OCI-LY3 (cell line): ENCODE measurements around the gene CCSER2.

Experiments used
- H2AFZ ChIP-seq: fragments of 200-600, 300-600 bp; shearing (Covaris generic); 2 replicates; pipeline ENCODE4 v1.6.0; 2014; ENCODE audit warnings: antibody characterized with exemption, low read depth, low read length
- H3K27ac ChIP-seq: fragments of 200-600, 300-600 bp; sonication (generic); 2 replicates; pipeline ENCODE4 v1.5.1; 2014; ENCODE audit warnings: mild to moderate bottlenecking, low read length, moderate library complexity, mixed read lengths
- H3K27me3 ChIP-seq: fragments of 200-600, 300-600 bp; sonication (generic); 2 replicates; pipeline ENCODE4 v1.6.1; 2014; ENCODE audit warnings: low read depth, low read length, mixed read lengths
- H3K36me3 ChIP-seq: fragments of 200-600, 300-600 bp; sonication (generic); replicated peaks from 2 replicates; pipeline ENCODE3; 2014; ENCODE audit warnings: low read depth, low read length, mixed read lengths
- H3K4me1 ChIP-seq: fragments of 300-600, 200-600 bp; sonication (generic); 2 replicates; pipeline ENCODE4 v1.6.1; 2014; ENCODE audit warnings: low read length, mixed read lengths
- H3K4me2 ChIP-seq: fragments of 200-600, 300-600 bp; sonication (generic); 2 replicates; pipeline ENCODE4 v1.6.1; 2014; ENCODE audit warnings: low read length, mixed read lengths
- H3K4me3 ChIP-seq: fragments of 300-600, 200-600 bp; sonication (generic); 2 replicates; pipeline ENCODE4 v1.5.1; 2014; ENCODE audit warnings: antibody characterized with exemption, mild to moderate bottlenecking, low read length, moderate library complexity
- H3K79me2 ChIP-seq: fragments of 300-600, 200-600 bp; shearing (Covaris generic); 2 replicates; pipeline ENCODE4 v1.6.1; 2014; ENCODE audit warnings: mild to moderate bottlenecking, low read length, mixed read lengths
- H3K9ac ChIP-seq: fragments of 300-600, 200-600 bp; shearing (Covaris generic); 2 replicates; pipeline ENCODE4 v1.6.0; 2014; ENCODE audit warnings: mild to moderate bottlenecking, low read length, moderate library complexity
- H3K9me3 ChIP-seq: fragments of 200-600, 300-600 bp; shearing (Covaris generic); 2 replicates; pipeline ENCODE4 v1.6.1; 2014; ENCODE audit warnings: low read length, mixed read lengths; ENCODE audit not compliant: insufficient read depth
- H4K20me1 ChIP-seq: fragments of 200-600, 300-600 bp; sonication (generic); 2 replicates; pipeline ENCODE4 v1.6.1; 2016; ENCODE audit warnings: low read length, mixed read lengths; ENCODE audit not compliant: insufficient read depth
- CTCF ChIP-seq: fragments of 200-600, 300-600 bp; sonication (generic); IDR thresholded peaks from 2 replicates; pipeline ENCODE4 v1.5.1; 2014; ENCODE audit warnings: antibody characterized with exemption, low read length, low read depth
- EZH2phosphoT487 ChIP-seq: fragments of 200-600 bp; shearing (Covaris generic); IDR thresholded peaks from 2 replicates; pipeline ENCODE4 v1.6.1; 2018; ENCODE audit warnings: antibody characterized with exemption, mixed run types, low read depth

The CCSER2 gene

GRCh38 chr10:84341538-84341856 is 13.1 kb downstream of the CCSER2 start:
- no peak overlapping the region for H3K4me2 ChIP-seq
- TF ChIP-seq CTCF (0 out of 2 replicates have a peak, but pooled peaks have one; percentile 11), EZH2phosphoT487 (no peak)
- no peak overlapping the region for H3K9ac ChIP-seq
- no peak overlapping the region for H3K4me3 ChIP-seq
- no peak overlapping the region for H2AFZ ChIP-seq
- H3K79me2 ChIP-seq, result peaks cover 29% of the 10 kb centered on the region
- H3K36me3 ChIP-seq, result no peaks in the 10 kb centered on the region
- no peaks in the 10 kb centered on the region for H3K4me1 ChIP-seq
- H3K9me3 ChIP-seq, result no peaks in the 10 kb centered on the region
- H3K27me3 ChIP-seq, result no peaks in the 10 kb centered on the region
- no peak overlapping the region for H3K27ac ChIP-seq
- H4K20me1 ChIP-seq, result peaks cover 24% of the 10 kb centered on the region

- H3K36me3 ChIP-seq, result no peaks in the 10 kb centered on the region
- no peak overlapping the region for H2AFZ ChIP-seq
- peaks cover 21% of the 10 kb centered on the region; the same call in 1 of the 2 replicates for H4K20me1 ChIP-seq
- H3K27ac ChIP-seq, result no peak overlapping the region
- no peak overlapping the region for H3K4me2 ChIP-seq
- H3K79me2 ChIP-seq, result peaks cover 24% of the 10 kb centered on the region
- no peaks in the 10 kb centered on the region for H3K4me1 ChIP-seq
- H3K9ac ChIP-seq, result no peak overlapping the region
- TF ChIP-seq CTCF, result no peak
- no peak for TF ChIP-seq EZH2phosphoT487
- no peaks in the 10 kb centered on the region for H3K9me3 ChIP-seq
- H3K4me3 ChIP-seq, result no peak overlapping the region
- H3K27me3 ChIP-seq, result no peaks in the 10 kb centered on the region
Measured at GRCh38 chr10:84341983-84342382, 13.6 kb downstream of the CCSER2 start.

GRCh38 chr10:84342584-84342983 is 14.2 kb downstream of the CCSER2 start:
- H3K4me2 ChIP-seq, result no peak overlapping the region
- no peaks in the 10 kb centered on the region for H3K36me3 ChIP-seq
- no peak overlapping the region for H3K9ac ChIP-seq
- H3K4me3 ChIP-seq, result no peak overlapping the region
- H3K27me3 ChIP-seq, result no peaks in the 10 kb centered on the region
- H3K4me1 ChIP-seq, result no peaks in the 10 kb centered on the region
- no peak overlapping the region for H2AFZ ChIP-seq
- H4K20me1 ChIP-seq, result peaks cover 16% of the 10 kb centered on the region; the same call in 1 of the 2 replicates
- no peak overlapping the region for H3K27ac ChIP-seq
- no peak for TF ChIP-seq CTCF
- no peak for TF ChIP-seq EZH2phosphoT487
- peaks cover 18% of the 10 kb centered on the region for H3K79me2 ChIP-seq
- no peaks in the 10 kb centered on the region for H3K9me3 ChIP-seq

- Histone ChIP-seq H3K9me3 (no peaks in the 10 kb centered on the region), H3K79me2 (peaks cover 14% of the 10 kb centered on the region), H3K4me3 (no peak overlapping the region), H3K27ac (no peak overlapping the region), H3K4me1 (no peaks in the 10 kb centered on the region), H4K20me1 (peaks cover 14% of the 10 kb centered on the region; the same call in 1 of the 2 replicates), H3K9ac (no peak overlapping the region), H3K27me3 (no peaks in the 10 kb centered on the region), H3K36me3 (no peaks in the 10 kb centered on the region), H2AFZ (no peak overlapping the region), H3K4me2 (no peak overlapping the region)
- TF ChIP-seq EZH2phosphoT487, result no peak
- TF ChIP-seq CTCF, result no peak
Measured at GRCh38 chr10:84343831-84344230, 15.4 kb downstream of the CCSER2 start.
